NB4 (cell line): ENCODE results near the gene CCDC57.

Experiments used
- DNase-seq: peaks from one replicate; pipeline ENCODE4 v3.0.0; 2010; ENCODE audit warnings: low read depth
- H3K4me3 ChIP-seq: one replicate; pipeline ENCODE4 v1.5.1; 2011; ENCODE audit warnings: mild to moderate bottlenecking, low read depth, low read length, moderate library complexity
- MYC ChIP-seq: IDR thresholded peaks from 2 replicates; pipeline ENCODE4 v1.6.1; 2011; ENCODE audit warnings: low read depth, low read length
- POLR2A ChIP-seq: IDR thresholded peaks from 2 replicates; pipeline ENCODE4 v1.6.1; 2011; ENCODE audit warnings: mild to moderate bottlenecking; ENCODE audit not compliant: insufficient read length; ENCODE audit errors: extremely low read depth
- TF ChIP-seq, protein P1 (sequence below): IDR thresholded peaks from 2 replicates; pipeline ENCODE4 v1.6.1; 2011; ENCODE audit warnings: low read depth, low read length
- TF ChIP-seq, protein P2 (sequence below): IDR thresholded peaks from one replicate; pipeline ENCODE4 v1.5.1; 2012; ENCODE audit warnings: low read depth, low read length

The CCDC57 gene

DNA sequence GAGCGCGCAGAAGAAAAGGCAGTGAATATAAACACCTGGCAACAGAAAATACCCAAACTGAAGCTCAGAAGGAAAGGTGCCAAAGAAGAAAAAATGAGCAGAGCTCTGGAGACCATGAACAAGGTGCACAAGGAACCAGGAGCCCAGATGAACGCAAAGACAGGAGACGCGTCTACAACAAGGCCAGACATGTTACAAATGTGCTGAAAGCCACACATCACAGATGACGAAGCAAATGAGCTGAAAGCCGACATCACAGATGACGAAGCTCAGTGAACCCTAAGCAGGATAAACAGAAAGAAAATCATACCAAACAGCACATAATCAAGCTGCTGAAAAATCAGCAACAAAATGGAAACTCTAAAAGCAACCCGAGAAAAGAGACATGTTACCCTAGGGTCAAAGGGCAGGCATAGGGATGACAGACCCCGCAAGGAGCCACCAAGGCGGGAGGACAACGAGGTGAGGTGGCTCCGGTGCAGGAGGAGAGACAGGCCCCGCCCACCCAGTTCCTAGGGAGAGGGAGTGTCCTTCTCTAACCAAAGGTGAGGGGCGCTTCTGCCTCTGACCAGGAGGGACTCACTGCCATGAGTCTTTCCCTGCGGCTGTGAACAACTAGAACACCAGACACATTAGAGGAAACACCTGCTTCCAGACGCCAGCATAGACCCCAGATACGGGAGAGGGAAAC is 39.1 kb downstream of the CCDC57 start:
- DNase-seq = no peak
- TF ChIP-seq, protein P1, sequence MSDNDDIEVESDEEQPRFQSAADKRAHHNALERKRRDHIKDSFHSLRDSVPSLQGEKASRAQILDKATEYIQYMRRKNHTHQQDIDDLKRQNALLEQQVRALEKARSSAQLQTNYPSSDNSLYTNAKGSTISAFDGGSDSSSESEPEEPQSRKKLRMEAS = no peak
- no peak for TF ChIP-seq MYC
- TF ChIP-seq POLR2A = no peak
- TF ChIP-seq, protein P2, sequence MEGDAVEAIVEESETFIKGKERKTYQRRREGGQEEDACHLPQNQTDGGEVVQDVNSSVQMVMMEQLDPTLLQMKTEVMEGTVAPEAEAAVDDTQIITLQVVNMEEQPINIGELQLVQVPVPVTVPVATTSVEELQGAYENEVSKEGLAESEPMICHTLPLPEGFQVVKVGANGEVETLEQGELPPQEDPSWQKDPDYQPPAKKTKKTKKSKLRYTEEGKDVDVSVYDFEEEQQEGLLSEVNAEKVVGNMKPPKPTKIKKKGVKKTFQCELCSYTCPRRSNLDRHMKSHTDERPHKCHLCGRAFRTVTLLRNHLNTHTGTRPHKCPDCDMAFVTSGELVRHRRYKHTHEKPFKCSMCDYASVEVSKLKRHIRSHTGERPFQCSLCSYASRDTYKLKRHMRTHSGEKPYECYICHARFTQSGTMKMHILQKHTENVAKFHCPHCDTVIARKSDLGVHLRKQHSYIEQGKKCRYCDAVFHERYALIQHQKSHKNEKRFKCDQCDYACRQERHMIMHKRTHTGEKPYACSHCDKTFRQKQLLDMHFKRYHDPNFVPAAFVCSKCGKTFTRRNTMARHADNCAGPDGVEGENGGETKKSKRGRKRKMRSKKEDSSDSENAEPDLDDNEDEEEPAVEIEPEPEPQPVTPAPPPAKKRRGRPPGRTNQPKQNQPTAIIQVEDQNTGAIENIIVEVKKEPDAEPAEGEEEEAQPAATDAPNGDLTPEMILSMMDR = no peak
- H3K4me3 ChIP-seq = no peak overlapping the region

DNA sequence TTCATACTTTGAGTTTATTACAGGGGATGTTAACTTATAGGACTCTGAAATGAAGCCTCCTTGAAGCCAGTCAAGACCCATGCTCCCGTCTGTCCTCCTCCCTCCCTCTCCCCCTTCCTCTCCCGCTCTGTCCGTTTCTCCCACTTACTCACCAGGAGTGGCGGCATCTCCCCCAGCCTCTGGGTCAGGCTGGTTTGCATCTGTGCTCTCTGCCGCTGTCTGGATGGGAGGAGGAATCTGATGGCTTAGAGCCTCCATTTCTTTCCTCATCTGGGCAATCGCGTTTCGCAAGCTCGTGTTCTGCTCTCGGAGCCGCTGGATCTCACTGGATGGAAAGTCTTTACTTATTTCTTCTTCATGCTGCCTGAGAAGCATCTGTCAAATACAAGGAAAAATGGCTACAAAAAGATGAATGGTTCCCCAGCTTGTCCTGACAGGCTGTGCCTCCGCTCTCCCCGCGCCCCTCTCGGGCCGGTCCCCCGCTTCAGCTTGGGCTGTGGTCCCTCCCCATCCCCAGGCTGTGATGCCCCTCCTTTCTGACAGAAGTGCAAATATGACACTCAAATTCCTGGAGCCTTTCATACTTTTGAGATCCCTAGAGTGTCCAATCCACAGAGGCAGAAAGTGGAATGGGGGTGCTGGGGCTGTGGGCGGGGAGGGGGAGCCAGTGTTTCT is 40.0 kb downstream of the CCDC57 start:
- H3K4me3 ChIP-seq = no peak overlapping the region
- DNase-seq = no peak
- TF ChIP-seq POLR2A = no peak
- TF ChIP-seq, protein P1 = no peak
- no peak for TF ChIP-seq MYC
- TF ChIP-seq, protein P2 = no peak

DNA sequence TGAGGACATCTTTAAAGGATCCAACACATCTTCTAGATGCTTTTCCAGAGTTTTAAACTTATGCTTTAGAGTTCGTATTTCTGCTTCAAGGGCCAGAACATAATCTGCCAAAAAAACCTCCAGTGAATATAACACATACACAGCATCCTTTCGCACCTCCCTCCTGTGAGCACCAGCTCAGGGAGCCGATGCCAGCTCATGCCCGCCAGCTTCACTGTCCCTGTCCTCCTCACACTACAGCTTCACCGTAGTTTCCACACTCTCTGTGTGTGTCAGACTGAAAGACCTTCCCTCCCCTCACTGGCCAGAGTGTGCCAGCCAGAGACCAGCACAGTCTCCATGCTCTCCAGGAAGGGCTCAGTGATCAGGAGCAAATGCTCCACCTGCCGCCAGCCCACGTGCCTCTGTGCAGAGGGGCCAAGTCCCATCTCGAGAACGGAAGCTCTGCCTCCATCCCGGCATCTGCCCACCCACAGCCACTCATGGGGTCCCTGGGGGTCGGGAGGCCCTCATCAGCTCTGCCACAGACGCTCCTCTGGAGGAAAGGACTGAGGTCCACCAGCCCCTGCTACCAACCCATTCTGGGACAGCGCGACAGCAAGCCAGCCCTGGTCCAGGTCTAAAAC is 40.8 kb downstream of the CCDC57 start:
- no peak for DNase-seq
- H3K4me3 ChIP-seq = no peak overlapping the region
- no peak for TF ChIP-seq MYC
- TF ChIP-seq, protein P1 = no peak
- no peak for TF ChIP-seq POLR2A
- TF ChIP-seq, protein P2 = no peak

DNA sequence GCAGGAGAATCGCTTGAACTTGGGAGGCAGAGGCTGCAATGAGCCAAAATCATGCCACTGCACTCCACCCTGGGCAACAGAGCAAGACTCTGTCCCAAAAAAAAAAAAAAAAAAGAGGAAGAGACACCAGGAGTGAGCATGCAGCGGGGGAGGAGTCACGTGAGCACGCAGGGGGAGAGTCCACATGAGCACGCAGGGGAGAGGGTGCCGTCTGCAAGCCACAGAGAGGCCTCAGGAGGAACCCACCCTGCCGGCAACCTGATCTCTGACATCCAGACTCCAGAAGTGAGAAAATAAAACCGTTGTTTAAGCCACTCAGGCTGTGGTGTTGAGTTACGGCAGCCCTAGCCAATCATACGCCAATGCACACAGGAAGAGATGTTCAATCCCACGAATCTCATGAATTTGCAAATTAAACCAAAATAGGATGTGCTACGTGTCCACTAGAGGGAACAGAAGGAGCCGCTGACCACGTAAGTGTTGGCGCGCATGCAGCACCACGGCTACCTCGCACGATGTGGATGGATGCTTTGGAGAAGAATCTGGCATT is 42.2 kb downstream of the CCDC57 start:
- peak; percentile 31 for DNase-seq
- no peak overlapping the region for H3K4me3 ChIP-seq
- TF ChIP-seq, protein P2 = no peak
- TF ChIP-seq MYC = 0 out of 2 replicates have a peak, but pooled peaks have one; percentile 36
- TF ChIP-seq, protein P1 = peak; percentile 62

DNA sequence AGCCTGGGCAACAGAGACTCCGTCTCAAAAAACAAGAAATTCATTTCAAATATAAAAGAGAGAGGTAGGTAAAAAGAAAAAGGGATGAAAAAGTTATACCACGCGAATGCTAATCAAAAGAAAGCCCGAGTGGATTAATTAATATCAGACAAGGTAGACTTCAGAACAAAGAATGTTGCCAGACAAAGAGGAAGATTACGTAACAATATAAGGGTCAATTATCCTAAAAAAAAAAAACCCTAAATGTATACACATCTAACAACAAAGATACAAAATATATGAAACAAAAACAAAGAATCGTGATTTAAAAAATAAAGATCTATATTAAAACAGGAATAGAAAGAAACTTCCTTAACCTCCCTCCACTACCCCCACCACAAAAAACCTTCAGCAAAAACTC is 44.1 kb downstream of the CCDC57 start:
- DNase-seq = no peak
- H3K4me3 ChIP-seq = no peak overlapping the region
- no peak for TF ChIP-seq MYC
- TF ChIP-seq, protein P1 = no peak
- TF ChIP-seq, protein P2 = no peak
- TF ChIP-seq POLR2A = no peak
